ENCODE data around the gene THOC3.
"Not testable (repeated sequence)": the region's sequence is repeated elsewhere in the genome, so short reads cannot be mapped to it uniquely, and the experiment has no call there.

DNA sequence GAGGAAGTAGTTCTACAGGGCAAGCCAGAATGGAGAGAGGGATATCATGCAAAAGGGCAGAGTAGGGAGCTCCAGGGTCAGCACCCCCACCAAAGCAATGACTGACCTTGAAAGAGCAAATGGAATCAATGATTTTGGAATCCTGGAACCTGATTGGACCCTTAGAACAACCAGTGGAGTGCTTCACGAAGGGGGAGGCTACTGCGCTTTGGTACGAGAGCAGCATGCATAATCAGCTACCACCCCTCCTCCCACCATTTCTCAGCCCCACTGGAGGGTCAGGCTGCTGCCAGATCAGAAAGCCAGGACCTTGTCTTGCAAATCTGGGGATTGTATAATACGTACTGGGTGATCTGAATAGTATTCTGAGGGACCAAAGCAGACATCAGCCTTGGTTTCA lies 43.0 kb upstream of the THOC3 start:
- TF ChIP-seq, protein P1, sequence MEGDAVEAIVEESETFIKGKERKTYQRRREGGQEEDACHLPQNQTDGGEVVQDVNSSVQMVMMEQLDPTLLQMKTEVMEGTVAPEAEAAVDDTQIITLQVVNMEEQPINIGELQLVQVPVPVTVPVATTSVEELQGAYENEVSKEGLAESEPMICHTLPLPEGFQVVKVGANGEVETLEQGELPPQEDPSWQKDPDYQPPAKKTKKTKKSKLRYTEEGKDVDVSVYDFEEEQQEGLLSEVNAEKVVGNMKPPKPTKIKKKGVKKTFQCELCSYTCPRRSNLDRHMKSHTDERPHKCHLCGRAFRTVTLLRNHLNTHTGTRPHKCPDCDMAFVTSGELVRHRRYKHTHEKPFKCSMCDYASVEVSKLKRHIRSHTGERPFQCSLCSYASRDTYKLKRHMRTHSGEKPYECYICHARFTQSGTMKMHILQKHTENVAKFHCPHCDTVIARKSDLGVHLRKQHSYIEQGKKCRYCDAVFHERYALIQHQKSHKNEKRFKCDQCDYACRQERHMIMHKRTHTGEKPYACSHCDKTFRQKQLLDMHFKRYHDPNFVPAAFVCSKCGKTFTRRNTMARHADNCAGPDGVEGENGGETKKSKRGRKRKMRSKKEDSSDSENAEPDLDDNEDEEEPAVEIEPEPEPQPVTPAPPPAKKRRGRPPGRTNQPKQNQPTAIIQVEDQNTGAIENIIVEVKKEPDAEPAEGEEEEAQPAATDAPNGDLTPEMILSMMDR (IDR thresholded peaks at IDR 0.05), result not testable (repeated sequence)
- not testable (repeated sequence) for TF ChIP-seq ZFX (IDR thresholded peaks at IDR 0.05; ENCODE audit: borderline replicate concordance)
